HCT116 (cell line): ENCODE results near the gene SNED1. TPM values are rescaled to one million over a fixed set of nuclear protein-coding genes. Genes with fewer than 3 reads are reported as not detected.

Experiments used
- ATAC-seq: fragments of 200-7000 bp; cut with Tn5 transposase; 2 replicates; pipeline ENCODE4 v1.9.1; 2020; ENCODE audit warnings: mild to moderate bottlenecking, moderate library complexity
- BruUV-seq: library from RNA; stranded (reverse); fragments of 400-500 nt; replicated peaks from 2 replicates; lab custom pipeline; 2021; lab: Mats Ljungman, UMichigan
- CTCF ChIA-PET: fragments of 300-600 bp; sonication (Branson Sonifier 250); formaldehyde crosslinking; loops from one replicate; lab custom pipeline; 2021; ENCODE audit warnings: antibody characterized with exemption; lab: Charles Lee
- POLR2A ChIA-PET: fragments of 300-600, 350-600 bp; sonication (Branson Sonifier 250); formaldehyde crosslinking; loops from one replicate; lab custom pipeline; 2021; ENCODE audit warnings: antibody characterized with exemption; lab: Charles Lee
- RAD21 ChIA-PET, 2 experiments: fragments of 300-600 bp; sonication (Branson Sonifier 250); formaldehyde crosslinking; loops; one replicate each; lab custom pipeline; 2023; ENCODE audit warnings: low total read pairs in 2 of 2; ENCODE audit not compliant: uncharacterized antibody in 2 of 2, unreplicated experiment in 2 of 2, low non-redundant PET in 1 of 2; lab: Charles Lee
- DNase-seq: peaks from one replicate; pipeline ENCODE4 v3.0.0-alpha.2; 2010; ENCODE audit warnings: low read depth, low spot score
- H2AFZ ChIP-seq: fragments of 200-600 bp; shearing (Covaris generic), sonication (generic); 2 replicates; pipeline ENCODE4 v1.6.1; 2017; ENCODE audit warnings: low read depth, mixed run types, mixed read lengths, antibody characterized with exemption, low read length; ENCODE audit not compliant: poor library complexity, severe bottlenecking
- H3K27ac ChIP-seq: 2 replicates; pipeline ENCODE4 v1.5.1; 2012; ENCODE audit warnings: low read depth, low read length
- H3K27me3 ChIP-seq: fragments of 200-600 bp; sonication (generic); 2 replicates; pipeline ENCODE4 v1.6.1; 2016; ENCODE audit warnings: mixed run types, low read length, mixed read lengths; ENCODE audit not compliant: insufficient read depth
- H3K36me3 ChIP-seq, 2 experiments: fragments of 200-500 bp in 1 of 2; fragments of 200-600 bp in 1 of 2; sonication (Bioruptor generic) in 1 of 2; sonication (generic) in 1 of 2; 2 replicates each; pipeline versions ENCODE4 v1.5.1 to v1.6.1; 2014 to 2016; ENCODE audit warnings: low read length in 2 of 2, inconsistent platforms in 1 of 2, mixed read lengths in 1 of 2, mixed run types in 1 of 2; ENCODE audit not compliant: insufficient read depth in 2 of 2, control insufficient read depth in 1 of 2
- H3K4me1 ChIP-seq, 2 experiments: fragments of 200-600 bp in 1 of 2; sonication (generic) in 1 of 2; 2 replicates each; pipeline versions ENCODE4 v1.5.1 to v1.6.1; 2012 to 2017; ENCODE audit warnings: low read length in 2 of 2, inconsistent platforms in 1 of 2, mild to moderate bottlenecking in 1 of 2, mixed read lengths in 1 of 2, mixed run types in 1 of 2, moderate library complexity in 1 of 2; ENCODE audit not compliant: insufficient read depth in 2 of 2, control insufficient read depth in 1 of 2
- H3K4me2 ChIP-seq: fragments of 200-600 bp; sonication (generic); 2 replicates; pipeline ENCODE4 v1.6.1; 2017; ENCODE audit warnings: mixed run types, low read length, mixed read lengths
- H3K4me3 ChIP-seq, 2 experiments: fragments of 200-600 bp in 1 of 2; sonication (generic) in 1 of 2; replicated peaks in 1 of 2; 2 replicates each; pipeline ENCODE4 v1.5.1; 2011 to 2016; ENCODE audit warnings: low read length in 2 of 2, control low read depth in 1 of 2, low read depth in 1 of 2, mild to moderate bottlenecking in 1 of 2, mixed read lengths in 1 of 2, mixed run types in 1 of 2
- H3K79me2 ChIP-seq: fragments of 200-600 bp; sonication (generic); 2 replicates; pipeline ENCODE4 v1.6.1; 2017; ENCODE audit warnings: mild to moderate bottlenecking, mixed run types, low read length, moderate library complexity, mixed read lengths; ENCODE audit not compliant: insufficient read depth
- H3K9ac ChIP-seq: fragments of 200-600 bp; sonication (generic); 2 replicates; pipeline ENCODE4 v1.6.1; 2016; ENCODE audit warnings: low read length, mixed read lengths
- H3K9me2 ChIP-seq: fragments of 200-600 bp; sonication (generic), shearing (Covaris generic); 2 replicates; pipeline ENCODE4 v1.6.1; 2017; ENCODE audit warnings: mixed run types, mild to moderate bottlenecking, moderate library complexity; ENCODE audit not compliant: insufficient read depth
- H3K9me3 ChIP-seq, 2 experiments: fragments of 200-500 bp in 1 of 2; fragments of 200-600 bp in 1 of 2; sonication (Bioruptor generic) in 1 of 2; sonication (generic) in 1 of 2; 2 replicates each; pipeline ENCODE4 v1.6.1; 2014 to 2017; ENCODE audit warnings: low read length in 2 of 2, mixed read lengths in 2 of 2, inconsistent platforms in 1 of 2, low read depth in 1 of 2, mild to moderate bottlenecking in 1 of 2, mixed run types in 1 of 2, moderate library complexity in 1 of 2; ENCODE audit not compliant: control insufficient read depth in 1 of 2, insufficient read depth in 1 of 2
- H4K20me1 ChIP-seq: fragments of 200-600 bp; sonication (generic), shearing (Covaris generic); 2 replicates; pipeline ENCODE4 v1.6.1; 2017; ENCODE audit warnings: mixed run types, mild to moderate bottlenecking, moderate library complexity; ENCODE audit not compliant: insufficient read depth
- CBX3 ChIP-seq: IDR thresholded peaks from 2 replicates; pipeline ENCODE4 v1.6.1; 2012; ENCODE audit warnings: low read depth
- CEBPB ChIP-seq: IDR thresholded peaks from 2 replicates; pipeline ENCODE4 v1.6.1; 2012; ENCODE audit warnings: low read depth
- CTCF ChIP-seq, 3 experiments: fragments of 200-600 bp in 1 of 3; sonication (generic) in 1 of 3; IDR thresholded peaks in 2 of 3; conservative IDR thresholded peaks in 1 of 3; 2 replicates each; pipeline ENCODE4 v1.5.1; 2012 to 2017; ENCODE audit warnings: low read depth in 2 of 3, low read length in 2 of 3, antibody characterized with exemption in 1 of 3, borderline replicate concordance in 1 of 3, control low read depth in 1 of 3, mild to moderate bottlenecking in 1 of 3, mixed read lengths in 1 of 3, mixed run types in 1 of 3, moderate library complexity in 1 of 3; ENCODE audit not compliant: insufficient read depth in 1 of 3
- EGR1 ChIP-seq: IDR thresholded peaks from 2 replicates; pipeline ENCODE4 v1.6.1; 2012; ENCODE audit warnings: low read depth
- ELF1 ChIP-seq: IDR thresholded peaks from 2 replicates; pipeline ENCODE4 v1.6.1; 2012; ENCODE audit warnings: low read depth, borderline replicate concordance
- EZH2 ChIP-seq: fragments of 200-600 bp; sonication (generic); IDR thresholded peaks from 2 replicates; pipeline ENCODE4 v1.6.1; 2017; ENCODE audit warnings: antibody characterized with exemption, mixed run types
- EZH2phosphoT487 ChIP-seq: fragments of 200-600 bp; IDR thresholded peaks from 2 replicates; pipeline ENCODE4 v1.6.1; 2018; ENCODE audit warnings: antibody characterized with exemption, borderline replicate concordance
- FOSL1 ChIP-seq: IDR thresholded peaks from 2 replicates; pipeline ENCODE4 v1.6.1; 2012; ENCODE audit warnings: low read depth
- JUND ChIP-seq: IDR thresholded peaks from 2 replicates; pipeline ENCODE4 v1.6.1; 2012
- MAX ChIP-seq: IDR thresholded peaks from 2 replicates; pipeline ENCODE4 v1.6.1; 2012
- POLR2A ChIP-seq: IDR thresholded peaks from 2 replicates; pipeline ENCODE4 v1.7.0; 2011; ENCODE audit warnings: borderline replicate concordance; ENCODE audit not compliant: insufficient read depth, insufficient read length; ENCODE audit errors: extremely low read depth
- POLR2AphosphoS5 ChIP-seq: IDR thresholded peaks from 2 replicates; pipeline ENCODE4 v1.6.1; 2011; ENCODE audit warnings: mild to moderate bottlenecking, low read depth, low read length, moderate library complexity
- RAD21 ChIP-seq: IDR thresholded peaks from 2 replicates; pipeline ENCODE4 v1.6.1; 2012; ENCODE audit warnings: low read depth, mild to moderate bottlenecking
- REST ChIP-seq: IDR thresholded peaks from 2 replicates; pipeline ENCODE4 v1.6.1; 2012; ENCODE audit warnings: low read depth
- SP1 ChIP-seq: IDR thresholded peaks from 2 replicates; pipeline ENCODE4 v1.6.1; 2012; ENCODE audit warnings: low read depth
- SRF ChIP-seq: IDR thresholded peaks from 2 replicates; pipeline ENCODE4 v1.6.1; 2012; ENCODE audit warnings: low read depth
- ZBTB33 ChIP-seq: IDR thresholded peaks from 2 replicates; pipeline ENCODE4 v1.6.1; 2011; ENCODE audit warnings: mild to moderate bottlenecking, low read length, moderate library complexity; ENCODE audit not compliant: insufficient replicate concordance; ENCODE audit errors: extremely low read depth
- ZFX ChIP-seq: fragments of 450-650 bp; IDR thresholded peaks from 2 replicates; pipeline ENCODE4 v1.6.1; 2017
- ZNF274 ChIP-seq: fragments of 200-500 bp; sonication (Bioruptor generic); IDR thresholded peaks from 2 replicates; pipeline ENCODE4 v1.6.1; 2014; ENCODE audit warnings: mild to moderate bottlenecking, low read depth, low read length, inconsistent platforms
- intact Hi-C: fragments of 100-400 bp; cut with micrococcal nuclease; formaldehyde crosslinking; loops from 2 replicates; pipeline ENCODE4 v1.10.0; 2022
- total RNA-seq: library from RNA; stranded (reverse); gene quantifications from one replicate; pipeline ENCODE4 v1.2.1, GENCODE V29; 2021; ENCODE audit not compliant: unreplicated experiment
- TF ChIP-seq, protein P1 (sequence below): IDR thresholded peaks from 2 replicates; pipeline ENCODE4 v1.6.1; 2012

SNED1 gene
- total RNA-seq, 1 experiment from 2014 or later: 9.6 TPM

- DNase-seq (no peak), ATAC-seq (no peak)
- Histone ChIP-seq H3K4me1 (peaks cover 3 to 11% of the 10 kb centered on the region in 2 experiments; a peak in 3 of 4 replicates), H3K9me3 (no peaks in the 10 kb centered on the region), H2AFZ (no peak overlapping the region), H3K9ac (no peak overlapping the region), H3K79me2 (no peaks in the 10 kb centered on the region), H4K20me1 (no peaks in the 10 kb centered on the region), H3K4me3 (no peak overlapping the region), H3K27ac (no peak overlapping the region), H3K9me2 (no peaks in the 10 kb centered on the region), H3K4me2 (no peak overlapping the region), H3K27me3 (no peaks in the 10 kb centered on the region), H3K36me3 (no peaks in the 10 kb centered on the region)
- CTCF ChIA-PET: no interaction called here
- POLR2A ChIA-PET: interaction anchor here (0.6 kb wide), 1 partner anchor 13 kb away, joined by 3 read pairs; no protein-coding TSS in a partner anchor
- intact Hi-C loops: no loop called here
- BruUV-seq: no TSS peak
- RAD21 ChIA-PET: interaction anchor here in 1 of 2 experiments (0.6 kb wide), 1 partner anchor 960 kb away, joined by 4 read pairs; no protein-coding TSS in a partner anchor
- TF ChIP-seq ZNF274: no peak
- TF ChIP-seq POLR2AphosphoS5: no peak
- TF ChIP-seq ZFX: no peak
- TF ChIP-seq, protein P1, sequence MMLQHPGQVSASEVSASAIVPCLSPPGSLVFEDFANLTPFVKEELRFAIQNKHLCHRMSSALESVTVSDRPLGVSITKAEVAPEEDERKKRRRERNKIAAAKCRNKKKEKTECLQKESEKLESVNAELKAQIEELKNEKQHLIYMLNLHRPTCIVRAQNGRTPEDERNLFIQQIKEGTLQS: no peak
- no peak for TF ChIP-seq POLR2A
- no peak for TF ChIP-seq SP1
- no peak for TF ChIP-seq EZH2
- TF ChIP-seq REST: no peak
- TF ChIP-seq EGR1: no peak
- TF ChIP-seq ZBTB33: no peak
- no peak for TF ChIP-seq CEBPB
- TF ChIP-seq EZH2phosphoT487: no peak
- no peak for TF ChIP-seq CTCF (IDR thresholded peaks at IDR 0.05 in 2 of 3, conservative IDR thresholded peaks at IDR 0.05 in 1 of 3; ENCODE audit: borderline replicate concordance in 1 of 3, insufficient read depth in 1 of 3, low read depth in 2 of 3, low read length in 2 of 3)
- TF ChIP-seq RAD21: no peak
- no peak for TF ChIP-seq SRF
- TF ChIP-seq JUND: no peak
- no peak for TF ChIP-seq MAX
- no peak for TF ChIP-seq ELF1
- TF ChIP-seq FOSL1: no peak
- no peak for TF ChIP-seq CBX3
Measured at GRCh38 chr2:241065355-241065803, 67.0 kb downstream of the SNED1 start.
